ENCODE data around the gene MLLT1.

DNA sequence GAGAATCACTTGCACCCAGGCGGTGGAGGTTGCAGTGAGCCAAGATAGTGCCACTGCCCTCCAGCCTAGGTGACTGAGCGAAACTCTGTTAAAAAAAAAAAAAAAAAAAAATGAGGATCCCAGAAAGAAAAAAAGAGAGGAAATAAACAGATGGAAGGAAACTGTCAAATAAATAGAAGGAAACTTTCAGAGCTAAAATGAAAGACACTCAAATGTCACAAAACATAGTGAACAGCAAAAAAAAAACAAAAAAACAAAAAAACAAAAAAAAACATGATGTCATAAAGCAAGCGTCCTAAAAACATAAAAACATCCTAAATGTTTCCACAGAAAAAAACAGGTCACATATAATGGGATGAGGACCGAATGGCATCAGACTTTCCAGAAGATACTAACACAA is 15.0 kb downstream of the MLLT1 start:
- TF ChIP-seq, protein P1, sequence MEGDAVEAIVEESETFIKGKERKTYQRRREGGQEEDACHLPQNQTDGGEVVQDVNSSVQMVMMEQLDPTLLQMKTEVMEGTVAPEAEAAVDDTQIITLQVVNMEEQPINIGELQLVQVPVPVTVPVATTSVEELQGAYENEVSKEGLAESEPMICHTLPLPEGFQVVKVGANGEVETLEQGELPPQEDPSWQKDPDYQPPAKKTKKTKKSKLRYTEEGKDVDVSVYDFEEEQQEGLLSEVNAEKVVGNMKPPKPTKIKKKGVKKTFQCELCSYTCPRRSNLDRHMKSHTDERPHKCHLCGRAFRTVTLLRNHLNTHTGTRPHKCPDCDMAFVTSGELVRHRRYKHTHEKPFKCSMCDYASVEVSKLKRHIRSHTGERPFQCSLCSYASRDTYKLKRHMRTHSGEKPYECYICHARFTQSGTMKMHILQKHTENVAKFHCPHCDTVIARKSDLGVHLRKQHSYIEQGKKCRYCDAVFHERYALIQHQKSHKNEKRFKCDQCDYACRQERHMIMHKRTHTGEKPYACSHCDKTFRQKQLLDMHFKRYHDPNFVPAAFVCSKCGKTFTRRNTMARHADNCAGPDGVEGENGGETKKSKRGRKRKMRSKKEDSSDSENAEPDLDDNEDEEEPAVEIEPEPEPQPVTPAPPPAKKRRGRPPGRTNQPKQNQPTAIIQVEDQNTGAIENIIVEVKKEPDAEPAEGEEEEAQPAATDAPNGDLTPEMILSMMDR (IDR thresholded peaks at IDR 0.05): no peak
- no peak for TF ChIP-seq POLR2A (IDR thresholded peaks at IDR 0.05)
